K562 (cell line): ENCODE measurements around the gene POLD1. TPM values are rescaled to one million over a fixed set of nuclear protein-coding genes. Genes with fewer than 3 reads are reported as not detected.

Source experiments
- ADNP ChIP-seq: fragments of 200-800 bp; sonication (Bioruptor generic); IDR thresholded peaks from 2 replicates; pipeline ENCODE4 v1.6.1; 2016; ENCODE audit warnings: missing genetic modification characterization, missing compliant biosample characterization
- BDP1 ChIP-seq: IDR thresholded peaks from 3 replicates; pipeline ENCODE4 v1.6.1; 2011; ENCODE audit not compliant: insufficient read length, insufficient read depth
- BRCA1 ChIP-seq, 2 experiments: fragments of 450-650 bp in 1 of 2; sonication (generic) in 1 of 2; formaldehyde crosslinking in 1 of 2; IDR thresholded peaks; 2 replicates each; pipeline versions ENCODE4 v1.5.0 to v1.6.1; 2017 to 2020; ENCODE audit warnings: mild to moderate bottlenecking in 1 of 2, missing genetic modification reagents in 1 of 2
- CC2D1A ChIP-seq: fragments of 450-650 bp; IDR thresholded peaks from 2 replicates; pipeline ENCODE4 v1.6.1; 2017; ENCODE audit warnings: mild to moderate bottlenecking
- HNRNPL ChIP-seq: fragments of 200-400 bp; formaldehyde crosslinking; IDR thresholded peaks from 2 replicates; pipeline ENCODE4 v1.6.1; 2017; ENCODE audit warnings: low read depth, mild to moderate bottlenecking, low read length
- MCM2 ChIP-seq: fragments of 450-650 bp; IDR thresholded peaks from 2 replicates; pipeline ENCODE4 v1.6.1; 2017; ENCODE audit warnings: low read depth, mild to moderate bottlenecking
- MXI1 ChIP-seq: IDR thresholded peaks from 2 replicates; pipeline ENCODE4 v1.6.1; 2011; ENCODE audit warnings: low read depth, mild to moderate bottlenecking, improper control_type of control experiment, low read length
- TRIM24 ChIP-seq, 2 experiments: fragments of 450-650 bp; IDR thresholded peaks; 2 replicates each; pipeline ENCODE4 v1.6.1; 2016
- ZNF277 ChIP-seq: fragments of 250-450 bp; sonication (Bioruptor Pico); IDR thresholded peaks from 2 replicates; pipeline ENCODE4 v1.8.0; 2022; ENCODE audit warnings: inconsistent platforms, mild to moderate bottlenecking, moderate library complexity, borderline replicate concordance
- ZNF561 ChIP-seq: fragments of 450-650 bp; formaldehyde crosslinking; conservative IDR thresholded peaks from 2 replicates; pipeline ENCODE4 v1.4.0; 2020; ENCODE audit warnings: mild to moderate bottlenecking, moderate library complexity
- ZNF785 ChIP-seq: fragments of 250-450 bp; sonication (Bioruptor Pico); IDR thresholded peaks from 2 replicates; pipeline ENCODE4 v1.4.0; 2020; ENCODE audit warnings: mild to moderate bottlenecking
- polyA plus RNA-seq, 8 experiments: library from polyadenylated mRNA; depleted of rRNA in 4 of 8; stranded (reverse) in 5 of 8; unstranded in 3 of 8; fragments of >200 nt; fragmentation: Nextera tagmentation in 2 of 8; fragmentation: Illumina TruSeq in 1 of 8; extraction: Ambion mirVana in 2 of 8; extraction: Trizol in 1 of 8; gene quantifications; 2 replicates each; pipeline versions ENCODE4 v1.2.1 to v1.2.3, GENCODE V29; 2011 to 2014; ENCODE audit warnings: inconsistent platforms in 1 of 8, missing spikeins in 1 of 8
- total RNA-seq, 7 experiments: library from RNA; depleted of rRNA in 6 of 7; stranded (reverse); fragments of >200 nt in 6 of 7; fragmentation: Illumina TruSeq in 2 of 7; extraction: Trizol in 2 of 7; gene quantifications; 2 replicates each; pipeline versions ENCODE4 v1.2.1 to v1.2.3, GENCODE V29; 2011 to 2021; ENCODE audit warnings: low replicate concordance in 1 of 7
- TF ChIP-seq, protein P1 (sequence below): sonication (generic); formaldehyde crosslinking; IDR thresholded peaks from 2 replicates; pipeline ENCODE4 v1.8.0; 2023; ENCODE audit warnings: missing genetic modification reagents, mild to moderate bottlenecking, borderline replicate concordance
- TF ChIP-seq, protein P2 (sequence below): fragments of 450-650 bp; formaldehyde crosslinking; IDR thresholded peaks from 2 replicates; pipeline ENCODE4 v1.4.0; 2020; ENCODE audit warnings: mild to moderate bottlenecking
- TF ChIP-seq, protein P3 (sequence below): sonication (generic); formaldehyde crosslinking; IDR thresholded peaks from 2 replicates; pipeline ENCODE4 v1.9.0; 2022; ENCODE audit warnings: mild to moderate bottlenecking, missing genetic modification reagents
- TF ChIP-seq, protein P4 (sequence below): fragments of 450-650 bp; formaldehyde crosslinking; IDR thresholded peaks from 2 replicates; pipeline ENCODE4 v1.4.0; 2022; ENCODE audit warnings: missing genetic modification characterization
- TF ChIP-seq, protein P5 (sequence below): fragments of 250-450 bp; sonication (Bioruptor Pico); IDR thresholded peaks from 2 replicates; pipeline ENCODE4 v1.5.0; 2020; ENCODE audit warnings: mild to moderate bottlenecking

The POLD1 gene
- total and polyA plus RNA-seq, 9 of the 15 experiments (the other 6 are each of a cell fraction or from before 2014, with no cell fraction given), result 1.3 to 312 (median 47.8) TPM

- TF ChIP-seq, protein P1, sequence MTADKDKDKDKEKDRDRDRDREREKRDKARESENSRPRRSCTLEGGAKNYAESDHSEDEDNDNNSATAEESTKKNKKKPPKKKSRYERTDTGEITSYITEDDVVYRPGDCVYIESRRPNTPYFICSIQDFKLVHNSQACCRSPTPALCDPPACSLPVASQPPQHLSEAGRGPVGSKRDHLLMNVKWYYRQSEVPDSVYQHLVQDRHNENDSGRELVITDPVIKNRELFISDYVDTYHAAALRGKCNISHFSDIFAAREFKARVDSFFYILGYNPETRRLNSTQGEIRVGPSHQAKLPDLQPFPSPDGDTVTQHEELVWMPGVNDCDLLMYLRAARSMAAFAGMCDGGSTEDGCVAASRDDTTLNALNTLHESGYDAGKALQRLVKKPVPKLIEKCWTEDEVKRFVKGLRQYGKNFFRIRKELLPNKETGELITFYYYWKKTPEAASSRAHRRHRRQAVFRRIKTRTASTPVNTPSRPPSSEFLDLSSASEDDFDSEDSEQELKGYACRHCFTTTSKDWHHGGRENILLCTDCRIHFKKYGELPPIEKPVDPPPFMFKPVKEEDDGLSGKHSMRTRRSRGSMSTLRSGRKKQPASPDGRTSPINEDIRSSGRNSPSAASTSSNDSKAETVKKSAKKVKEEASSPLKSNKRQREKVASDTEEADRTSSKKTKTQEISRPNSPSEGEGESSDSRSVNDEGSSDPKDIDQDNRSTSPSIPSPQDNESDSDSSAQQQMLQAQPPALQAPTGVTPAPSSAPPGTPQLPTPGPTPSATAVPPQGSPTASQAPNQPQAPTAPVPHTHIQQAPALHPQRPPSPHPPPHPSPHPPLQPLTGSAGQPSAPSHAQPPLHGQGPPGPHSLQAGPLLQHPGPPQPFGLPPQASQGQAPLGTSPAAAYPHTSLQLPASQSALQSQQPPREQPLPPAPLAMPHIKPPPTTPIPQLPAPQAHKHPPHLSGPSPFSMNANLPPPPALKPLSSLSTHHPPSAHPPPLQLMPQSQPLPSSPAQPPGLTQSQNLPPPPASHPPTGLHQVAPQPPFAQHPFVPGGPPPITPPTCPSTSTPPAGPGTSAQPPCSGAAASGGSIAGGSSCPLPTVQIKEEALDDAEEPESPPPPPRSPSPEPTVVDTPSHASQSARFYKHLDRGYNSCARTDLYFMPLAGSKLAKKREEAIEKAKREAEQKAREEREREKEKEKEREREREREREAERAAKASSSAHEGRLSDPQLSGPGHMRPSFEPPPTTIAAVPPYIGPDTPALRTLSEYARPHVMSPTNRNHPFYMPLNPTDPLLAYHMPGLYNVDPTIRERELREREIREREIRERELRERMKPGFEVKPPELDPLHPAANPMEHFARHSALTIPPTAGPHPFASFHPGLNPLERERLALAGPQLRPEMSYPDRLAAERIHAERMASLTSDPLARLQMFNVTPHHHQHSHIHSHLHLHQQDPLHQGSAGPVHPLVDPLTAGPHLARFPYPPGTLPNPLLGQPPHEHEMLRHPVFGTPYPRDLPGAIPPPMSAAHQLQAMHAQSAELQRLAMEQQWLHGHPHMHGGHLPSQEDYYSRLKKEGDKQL (CRISPR knock-in tag), result no peak
- no peak for TF ChIP-seq CC2D1A
- no peak for TF ChIP-seq ZNF561
- no peak for TF ChIP-seq HNRNPL
- TF ChIP-seq ZNF785 (CRISPR knock-in tag), result no peak
- TF ChIP-seq, protein P2, sequence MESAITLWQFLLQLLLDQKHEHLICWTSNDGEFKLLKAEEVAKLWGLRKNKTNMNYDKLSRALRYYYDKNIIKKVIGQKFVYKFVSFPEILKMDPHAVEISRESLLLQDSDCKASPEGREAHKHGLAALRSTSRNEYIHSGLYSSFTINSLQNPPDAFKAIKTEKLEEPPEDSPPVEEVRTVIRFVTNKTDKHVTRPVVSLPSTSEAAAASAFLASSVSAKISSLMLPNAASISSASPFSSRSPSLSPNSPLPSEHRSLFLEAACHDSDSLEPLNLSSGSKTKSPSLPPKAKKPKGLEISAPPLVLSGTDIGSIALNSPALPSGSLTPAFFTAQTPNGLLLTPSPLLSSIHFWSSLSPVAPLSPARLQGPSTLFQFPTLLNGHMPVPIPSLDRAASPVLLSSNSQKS (CRISPR knock-in tag), result no peak
- TF ChIP-seq TRIM24 (IDR thresholded peaks at IDR 0.05), result peak; percentile 45 to 62; a peak in 3 of 4 replicates
- 0 out of 2 replicates have a peak, but pooled peaks have one; percentile 14 for TF ChIP-seq ADNP (tag)
- no peak for TF ChIP-seq MXI1
- no peak for TF ChIP-seq BRCA1 (IDR thresholded peaks at IDR 0.05)
- no peak for TF ChIP-seq BRCA1 (CRISPR knock-in tag; IDR thresholded peaks at IDR 0.05)
- TF ChIP-seq, protein P3, sequence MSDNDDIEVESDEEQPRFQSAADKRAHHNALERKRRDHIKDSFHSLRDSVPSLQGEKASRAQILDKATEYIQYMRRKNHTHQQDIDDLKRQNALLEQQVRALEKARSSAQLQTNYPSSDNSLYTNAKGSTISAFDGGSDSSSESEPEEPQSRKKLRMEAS (CRISPR knock-in tag), result peak; percentile 42; the same call in 1 of the 2 replicates
- TF ChIP-seq BDP1, result no peak
- TF ChIP-seq ZNF277 (CRISPR knock-in tag), result no peak
- TF ChIP-seq, protein P4, sequence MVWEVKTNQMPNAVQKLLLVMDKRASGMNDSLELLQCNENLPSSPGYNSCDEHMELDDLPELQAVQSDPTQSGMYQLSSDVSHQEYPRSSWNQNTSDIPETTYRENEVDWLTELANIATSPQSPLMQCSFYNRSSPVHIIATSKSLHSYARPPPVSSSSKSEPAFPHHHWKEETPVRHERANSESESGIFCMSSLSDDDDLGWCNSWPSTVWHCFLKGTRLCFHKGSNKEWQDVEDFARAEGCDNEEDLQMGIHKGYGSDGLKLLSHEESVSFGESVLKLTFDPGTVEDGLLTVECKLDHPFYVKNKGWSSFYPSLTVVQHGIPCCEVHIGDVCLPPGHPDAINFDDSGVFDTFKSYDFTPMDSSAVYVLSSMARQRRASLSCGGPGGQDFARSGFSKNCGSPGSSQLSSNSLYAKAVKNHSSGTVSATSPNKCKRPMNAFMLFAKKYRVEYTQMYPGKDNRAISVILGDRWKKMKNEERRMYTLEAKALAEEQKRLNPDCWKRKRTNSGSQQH (CRISPR knock-in tag), result peak; percentile 50; the same call in 1 of the 2 replicates
- no peak for TF ChIP-seq MCM2
- TF ChIP-seq, protein P5, sequence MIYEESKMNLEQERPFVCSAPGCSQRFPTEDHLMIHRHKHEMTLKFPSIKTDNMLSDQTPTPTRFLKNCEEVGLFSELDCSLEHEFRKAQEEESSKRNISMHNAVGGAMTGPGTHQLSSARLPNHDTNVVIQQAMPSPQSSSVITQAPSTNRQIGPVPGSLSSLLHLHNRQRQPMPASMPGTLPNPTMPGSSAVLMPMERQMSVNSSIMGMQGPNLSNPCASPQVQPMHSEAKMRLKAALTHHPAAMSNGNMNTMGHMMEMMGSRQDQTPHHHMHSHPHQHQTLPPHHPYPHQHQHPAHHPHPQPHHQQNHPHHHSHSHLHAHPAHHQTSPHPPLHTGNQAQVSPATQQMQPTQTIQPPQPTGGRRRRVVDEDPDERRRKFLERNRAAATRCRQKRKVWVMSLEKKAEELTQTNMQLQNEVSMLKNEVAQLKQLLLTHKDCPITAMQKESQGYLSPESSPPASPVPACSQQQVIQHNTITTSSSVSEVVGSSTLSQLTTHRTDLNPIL (CRISPR knock-in tag), result peak; percentile 67; the same call in 1 of the 2 replicates
Measured at GRCh38 chr19:50358483-50359327, 25.4 kb upstream of the POLD1 start (continued).
